K562 treated with DMSO at 1 percent for 24 hours (cell line): ENCODE data around the gene KIF26A. TPM values are rescaled to one million over a fixed set of nuclear protein-coding genes. Genes with fewer than 3 reads are reported as not detected.

Experiments
- total RNA-seq: library from RNA; unstranded; fragments of 300-600 nt; gene quantifications from 2 replicates; pipeline ENCODE4 v1.2.3, GENCODE V29; 2022; ENCODE audit warnings: low read depth; ENCODE audit not compliant: insufficient read depth

Gene KIF26A
- 0.08 TPM in 1 of 2 replicates, not detected in the other for total RNA-seq

GRCh38 chr14:104138098-104138717 lies at the start of gene KIF26A:
TSS of gene KIF26A (plus strand) at chr14:104138587. CDS start at chr14:104138723, 136 bp downstream.

Other genes starting within 250 kb of the KIF26A start
- 0.22 TPM in 1 of 2 replicates, not detected in the other for gene TDRD9, start 210.1 kb upstream of the KIF26A start, total RNA-seq
- not detected in 2 replicates for gene RD3L, start 196.1 kb upstream of the KIF26A start, total RNA-seq
- gene ASPG, start 52.9 kb upstream of the KIF26A start, total RNA-seq = not detected in 2 replicates